Measurements from ENCODE around the gene DTX3.
A peak's percentile ranks its signal among the peaks of the same experiment; 100 is the strongest.
"Not testable (repeated sequence)": the region's sequence is repeated elsewhere in the genome, so short reads cannot be mapped to it uniquely, and the experiment has no call there.

The DTX3 gene

GRCh38 chr12:57607958-57608663 is 3.5 kb downstream of the DTX3 start:
- no peak for DNase-seq (ENCODE audit: low spot score)

GRCh38 chr12:57609101-57609780 is 4.6 kb downstream of the DTX3 start:
- DNase-seq (ENCODE audit: low spot score) = no peak

DNA sequence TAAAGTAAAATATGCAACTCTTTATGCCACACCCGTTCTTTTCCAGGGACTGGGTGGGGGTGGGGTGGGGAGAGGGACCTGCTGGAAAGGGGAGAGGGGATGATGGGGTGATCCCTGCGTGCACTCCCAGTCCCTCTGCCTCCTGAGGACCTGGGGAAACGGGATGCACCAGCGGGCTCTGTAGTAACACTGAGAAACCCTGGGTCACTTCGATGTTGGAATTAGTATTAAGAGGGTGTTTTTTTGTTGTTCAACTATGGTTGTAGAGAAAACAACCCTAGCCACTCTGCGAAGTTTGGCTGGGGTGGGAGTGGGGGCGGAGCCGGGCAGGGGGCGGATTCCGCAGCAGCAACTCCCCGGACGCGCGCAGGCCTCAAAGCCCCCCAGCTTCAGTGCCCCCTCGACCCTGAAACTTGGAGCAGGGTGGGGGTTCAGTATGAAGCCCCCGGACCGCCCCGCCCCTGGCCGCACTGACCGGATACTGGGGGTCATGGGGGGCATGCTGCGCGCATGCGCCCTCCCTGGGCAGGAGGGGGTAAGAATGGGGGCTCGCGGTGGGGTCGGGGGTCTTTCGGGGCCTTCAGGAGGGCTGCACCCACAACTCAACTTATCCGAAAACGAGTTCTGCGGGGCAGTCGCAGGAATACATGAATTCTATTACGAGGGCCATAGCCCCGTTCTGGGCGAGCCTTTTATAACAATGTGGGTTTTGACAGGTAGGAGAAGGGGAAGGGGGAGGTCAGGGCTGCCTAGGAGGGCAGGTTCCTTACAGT is 5.3 kb downstream of the DTX3 start:
- no peak for DNase-seq (ENCODE audit: low spot score)

DNA sequence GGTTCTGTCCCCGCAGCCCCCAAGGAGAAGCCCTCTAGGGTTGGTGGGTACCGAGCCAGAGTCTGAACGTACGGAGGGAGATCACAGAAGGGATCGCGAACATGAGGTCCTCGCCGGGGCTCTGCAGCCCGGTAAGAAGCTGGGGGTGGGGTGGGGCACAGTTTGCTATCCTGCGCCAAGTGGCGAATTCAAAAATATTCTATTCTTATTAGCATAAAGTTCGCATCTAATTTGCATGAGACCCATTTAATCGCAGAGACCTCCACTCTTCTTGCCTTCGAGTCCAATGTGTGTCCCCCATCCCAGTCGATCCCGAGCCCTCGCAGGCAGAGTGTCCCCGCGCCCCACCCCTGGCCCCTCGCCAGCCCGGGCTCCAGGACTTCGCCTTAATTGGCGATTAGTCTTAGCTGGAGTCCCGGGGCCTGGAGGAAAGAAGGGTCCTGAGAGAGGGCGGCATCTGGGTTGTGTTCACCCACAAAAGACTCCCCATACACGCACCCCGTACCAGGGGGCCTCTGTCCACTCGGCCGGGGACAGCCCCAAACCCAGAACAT is 6.0 kb downstream of the DTX3 start:
- DNase-seq (ENCODE audit: low spot score) = no peak

DNA sequence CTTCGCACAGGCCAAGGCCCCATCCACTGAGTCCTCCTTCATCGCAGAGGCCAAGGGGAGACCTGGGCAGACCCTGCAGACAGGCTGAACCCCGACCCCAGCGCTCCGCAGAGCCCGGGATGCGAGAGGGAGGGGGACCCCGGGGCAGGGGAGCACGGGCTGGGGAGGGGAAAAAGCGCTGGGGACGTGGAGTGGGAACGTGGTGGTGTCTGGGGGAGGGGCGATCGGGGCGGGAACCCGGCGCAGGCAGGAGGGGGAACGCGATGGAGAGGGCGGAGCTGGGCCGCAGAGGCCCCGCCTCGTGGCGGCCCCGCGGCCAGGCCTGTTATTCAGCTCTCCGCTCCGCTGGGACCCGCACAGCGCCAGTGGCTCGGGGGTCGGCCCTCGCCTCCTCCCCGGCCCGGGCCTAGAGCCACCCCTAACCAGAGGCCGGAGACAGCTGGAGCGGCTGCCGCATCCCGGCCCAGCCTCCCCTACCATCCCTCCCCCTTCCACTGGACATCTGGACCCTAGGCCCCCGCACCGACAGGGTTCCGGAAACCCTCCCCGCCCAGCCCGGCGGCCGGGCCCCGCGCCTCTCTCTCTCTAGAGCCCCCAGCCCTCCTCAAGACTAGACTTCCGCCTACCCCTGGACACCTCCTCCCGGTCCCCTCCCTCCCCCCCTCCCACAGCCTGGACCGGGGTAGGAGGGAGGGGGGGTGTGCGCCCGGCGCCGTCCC is 6.6 kb downstream of the DTX3 start, which contains the start of gene ARHGEF25:
ARHGEF25 (plus strand) TSS at position 328 of the 719 bp plus-strand sequence. CDS start 460 bp downstream, outside the sequence.
- DNase-seq (ENCODE audit: low spot score) = no peak

GRCh38 chr12:57611827-57612710 is 7.4 kb downstream of the DTX3 start:
- no peak for DNase-seq (ENCODE audit: low spot score)

- DNase-seq (ENCODE audit: low spot score) = no peak
Observed at GRCh38 chr12:57612711-57613426, 8.2 kb downstream of the DTX3 start.

DNA sequence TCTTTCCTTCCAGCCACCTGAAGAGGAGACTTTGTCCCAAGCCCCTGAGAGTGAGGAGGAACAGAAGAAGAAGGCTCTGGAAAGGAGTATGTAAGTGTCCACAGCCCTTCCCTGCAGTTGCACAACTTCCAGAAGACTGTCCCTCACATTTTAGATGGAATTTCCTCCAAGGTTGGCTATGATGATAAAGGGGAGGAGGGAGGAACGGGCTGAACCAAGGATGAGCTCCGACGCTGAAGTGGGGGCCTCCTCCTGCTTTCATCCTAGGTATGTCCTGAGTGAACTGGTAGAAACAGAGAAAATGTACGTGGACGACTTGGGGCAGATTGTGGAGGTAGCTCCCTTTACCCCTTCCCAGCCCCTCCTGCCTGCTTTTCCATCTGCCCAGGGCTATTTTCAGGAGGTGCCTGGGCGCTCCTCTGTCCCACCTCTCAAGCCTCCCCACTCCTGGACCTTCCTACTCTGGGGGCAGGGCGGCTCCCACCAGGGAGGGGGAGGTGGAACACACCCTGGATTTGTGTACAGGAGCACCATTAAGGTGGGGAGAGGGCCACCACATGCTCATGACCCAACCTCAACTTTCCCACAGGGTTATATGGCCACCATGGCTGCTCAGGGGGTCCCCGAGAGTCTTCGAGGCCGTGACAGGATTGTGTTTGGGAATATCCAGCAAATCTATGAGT is 8.9 kb downstream of the DTX3 start:
- no peak for DNase-seq (ENCODE audit: low spot score)

DNA sequence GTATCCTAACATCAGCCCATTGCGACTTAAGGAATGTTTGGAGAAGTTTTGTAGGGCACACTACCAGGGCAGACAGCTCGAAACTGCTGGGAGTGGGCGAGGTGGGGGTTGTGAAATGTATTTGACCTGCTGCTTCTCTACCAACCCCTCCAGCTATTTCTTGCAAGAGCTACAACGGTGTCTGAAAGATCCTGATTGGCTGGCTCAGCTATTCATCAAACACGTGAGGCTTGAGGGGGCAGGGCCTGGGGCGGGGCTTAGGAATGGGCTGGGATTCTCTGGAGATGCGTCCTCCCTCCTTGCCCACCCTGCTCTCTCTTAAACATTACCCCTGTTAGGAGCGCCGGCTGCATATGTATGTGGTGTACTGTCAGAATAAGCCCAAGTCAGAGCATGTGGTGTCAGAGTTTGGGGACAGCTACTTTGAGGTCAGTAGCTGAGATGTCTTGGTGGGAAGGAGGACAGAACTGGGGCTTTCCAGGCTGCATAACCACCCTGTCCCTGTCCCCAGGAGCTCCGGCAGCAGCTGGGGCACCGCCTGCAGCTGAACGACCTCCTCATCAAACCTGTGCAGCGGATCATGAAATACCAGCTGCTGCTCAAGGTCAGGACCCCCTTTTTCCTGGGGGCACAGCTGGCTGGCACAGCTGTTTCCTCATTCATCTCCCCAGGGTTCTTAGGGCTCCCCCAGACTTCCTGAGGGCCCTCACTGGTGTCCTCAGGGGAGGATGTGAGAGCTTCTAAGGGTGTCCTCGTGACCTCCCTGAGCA is 9.7 kb downstream of the DTX3 start:
- DNase-seq (ENCODE audit: low spot score) = peak; percentile 85

DNA sequence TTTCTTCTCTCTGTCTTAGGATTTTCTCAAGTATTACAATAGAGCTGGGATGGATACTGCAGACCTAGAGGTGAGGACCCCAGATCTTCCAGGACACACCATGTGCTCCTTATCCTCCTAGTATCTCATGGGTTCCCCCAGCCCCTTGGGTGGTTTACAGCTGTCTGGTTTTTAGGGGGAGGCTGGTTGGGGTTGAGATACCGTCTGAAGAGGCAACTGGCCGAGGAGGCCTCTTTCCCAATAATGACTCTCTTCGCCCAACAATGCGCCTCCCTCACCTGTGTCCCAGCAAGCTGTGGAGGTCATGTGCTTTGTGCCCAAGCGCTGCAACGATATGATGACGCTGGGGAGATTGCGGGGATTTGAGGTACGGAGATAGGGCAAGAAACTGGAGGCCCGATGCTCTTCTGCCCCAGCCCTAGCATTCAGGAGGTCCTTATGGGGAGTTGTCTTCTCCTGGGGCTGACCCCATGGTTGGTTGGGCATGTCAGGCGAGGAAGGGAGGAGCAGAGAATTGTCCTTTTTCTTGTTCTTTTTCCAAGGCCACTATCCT is 10.4 kb downstream of the DTX3 start:
- DNase-seq (ENCODE audit: low spot score) = no peak

- no peak for DNase-seq (ENCODE audit: low spot score)
Observed at GRCh38 chr12:57615637-57616036, 11.0 kb downstream of the DTX3 start.

DNA sequence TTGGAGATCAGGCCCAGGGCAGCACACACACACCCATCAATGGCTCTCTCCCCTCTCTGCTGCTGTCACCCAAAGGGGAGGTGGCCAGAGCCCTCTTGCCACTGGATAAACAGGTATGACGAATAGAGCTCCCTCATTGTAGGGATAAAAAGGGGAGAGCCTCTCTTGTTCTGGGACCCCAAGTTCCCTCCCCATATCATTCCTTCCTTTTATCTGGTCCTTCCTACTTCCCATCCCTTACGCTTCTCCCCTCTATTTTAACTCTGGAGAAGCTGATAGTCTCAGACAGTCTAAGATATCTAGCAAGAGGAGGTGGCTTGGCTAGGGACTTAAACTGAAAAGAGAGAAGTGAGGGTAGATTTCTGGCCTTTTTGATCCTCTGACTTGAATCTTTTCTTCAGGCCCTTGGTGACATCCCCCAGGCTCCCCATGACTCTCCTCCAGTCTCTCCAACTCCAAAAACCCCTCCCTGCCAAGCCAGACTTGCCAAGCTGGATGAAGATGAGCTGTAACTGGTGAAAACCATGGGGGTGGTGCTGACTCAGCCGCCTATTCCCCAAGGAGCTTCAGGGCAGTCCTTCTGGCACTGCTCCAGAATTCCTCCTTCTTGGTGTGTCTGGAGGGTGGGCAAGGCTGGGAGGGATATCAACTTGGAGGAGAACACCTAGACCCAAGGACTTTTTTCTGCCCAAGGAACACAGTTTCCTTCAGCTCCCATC is 11.9 kb downstream of the DTX3 start:
- DNase-seq (ENCODE audit: low spot score) = no peak

DNA sequence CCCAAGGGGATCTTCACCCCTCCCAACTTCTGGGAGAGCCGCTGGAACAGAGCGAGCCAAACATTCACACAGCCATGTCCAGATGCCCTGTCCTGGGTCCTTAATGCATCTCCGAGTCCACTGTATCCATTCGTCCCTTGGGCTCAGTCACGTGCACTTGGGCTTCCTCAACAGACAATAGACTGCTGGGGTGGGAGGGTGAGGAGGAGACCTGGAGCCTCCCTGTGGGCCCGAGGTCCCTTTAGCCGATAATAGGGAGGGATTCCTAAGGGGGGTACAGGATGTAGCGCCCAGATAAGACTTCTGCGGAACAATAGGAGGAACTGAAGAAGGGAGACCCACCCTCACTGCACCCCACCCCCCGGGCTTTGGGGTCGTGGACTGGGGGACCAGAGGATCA is 13.3 kb downstream of the DTX3 start:
- DNase-seq (ENCODE audit: low spot score) = no peak

GRCh38 chr12:57618431-57618830 is 13.8 kb downstream of the DTX3 start:
- DNase-seq (ENCODE audit: low spot score) = not testable (repeated sequence)

DNA sequence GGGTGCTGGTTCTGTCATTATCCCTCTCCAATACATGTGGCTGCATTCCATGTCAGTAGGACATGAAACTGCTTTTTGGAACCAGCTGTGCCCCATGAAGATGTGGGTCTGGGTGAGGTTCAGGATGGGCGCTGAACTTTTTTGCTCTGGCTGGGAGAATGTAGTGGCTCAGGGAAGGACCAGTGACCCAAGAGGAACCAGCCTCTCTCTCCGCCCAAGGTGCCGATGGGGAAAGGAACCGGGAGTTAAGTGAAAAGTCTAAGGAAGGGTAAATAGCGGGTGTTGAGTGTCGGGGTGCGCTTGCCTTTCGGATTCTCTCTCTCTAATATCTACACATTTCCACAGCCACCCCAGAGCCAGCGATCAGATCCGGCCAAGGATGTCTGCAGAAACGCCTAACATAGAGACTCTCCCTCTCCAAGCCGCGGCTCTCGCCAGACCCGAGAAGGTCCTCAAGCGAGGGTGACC is 14.4 kb downstream of the DTX3 start:
- no peak for DNase-seq (ENCODE audit: low spot score)

GRCh38 chr12:57619434-57620244 is 15.0 kb downstream of the DTX3 start:
- no peak for DNase-seq (ENCODE audit: low spot score)

Measured in NAMALWA (cell line).